Uterus (tissue), 2 donors: Measurements from ENCODE around the gene NR3C2.

Experiments
- CTCF ChIP-seq, 4 experiments: fragments of 200-600 bp in 2 of 4; fragments of 450-650 bp in 2 of 4; sonication (generic) in 2 of 4; IDR thresholded peaks; one replicate each; pipeline ENCODE4 v1.5.1; 2016 to 2019; ENCODE audit warnings: antibody characterized with exemption in 4 of 4, mild to moderate bottlenecking in 2 of 4, moderate library complexity in 1 of 4
- POLR2A ChIP-seq, 2 donors: fragments of 450-650 bp; IDR thresholded peaks; one replicate each; pipeline ENCODE4 v1.6.1; 2016; ENCODE audit warnings: antibody characterized with exemption in 2 of 2, mild to moderate bottlenecking in 1 of 2, moderate library complexity in 1 of 2

- TF ChIP-seq CTCF (IDR thresholded peaks at IDR 0.05) (no peak), POLR2A (IDR thresholded peaks at IDR 0.05) (no peak)
Measured at GRCh38 chr4:148090503-148091476, 351.4 kb downstream of the NR3C2 start.
